MV-4-11 (cell line): ENCODE data around the gene CATSPER1.

Experiments
- DNase-seq: peaks from one replicate; lab custom pipeline; 2025; lab: John Stamatoyannopoulos, UW

The CATSPER1 gene

DNA sequence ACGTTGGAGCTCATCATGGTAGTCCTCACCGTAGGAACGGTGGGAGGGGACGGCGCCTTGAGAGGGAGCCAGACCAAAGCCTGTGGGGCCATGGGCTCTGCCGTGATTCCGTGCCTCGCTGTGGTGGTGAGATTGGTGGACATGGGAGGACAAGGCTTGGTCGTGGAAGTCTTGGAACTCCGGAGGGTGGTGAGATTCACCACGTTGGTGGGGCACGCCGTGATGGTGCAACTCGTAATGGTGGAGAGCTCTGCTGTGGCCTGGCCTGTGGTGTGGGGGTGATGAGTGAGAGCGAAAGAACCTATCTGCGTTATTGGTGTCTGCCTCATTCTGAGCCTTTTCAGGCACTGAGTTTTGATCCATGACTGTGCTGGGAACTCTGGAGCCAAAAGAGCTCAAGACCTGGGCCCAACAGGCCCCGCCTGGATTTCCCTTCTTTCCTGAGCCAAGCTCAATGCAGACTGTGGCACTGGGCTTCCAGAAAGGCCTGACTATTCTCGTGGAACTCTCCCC, at the start of gene CATSPER1:
CATSPER1 (minus strand) TSS at position 463 of the 513 bp plus-strand sequence; CDS start at position 363, 100 bp downstream.
- DNase-seq = no peak

GRCh38 chr11:66075273-66075672, 49.0 kb upstream of the CATSPER1 start:
- no peak for DNase-seq

DNA sequence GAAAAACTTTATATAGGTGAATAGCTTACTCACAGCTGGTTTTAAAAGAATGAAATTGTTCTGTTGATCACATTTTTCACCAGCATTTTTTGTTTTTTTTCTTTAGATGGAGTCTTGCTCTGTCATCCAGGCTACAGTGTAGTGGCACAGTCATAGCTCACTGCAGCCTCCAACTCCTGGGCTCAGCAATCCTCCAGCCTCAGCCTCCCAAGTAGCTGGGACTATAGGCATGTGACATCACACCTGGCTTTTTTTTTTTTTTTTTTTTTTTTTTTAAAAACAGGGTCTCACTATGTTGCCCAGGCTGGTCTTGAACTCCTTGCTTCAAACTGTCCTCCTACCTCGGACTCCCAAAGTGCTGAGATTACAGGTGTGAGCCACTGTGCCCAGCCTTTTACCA, 47.4 kb upstream of the CATSPER1 start:
- no peak for DNase-seq

GRCh38 chr11:66072518-66072917, 46.2 kb upstream of the CATSPER1 start:
- no peak for DNase-seq

- no peak for DNase-seq
Observed at GRCh38 chr11:66072081-66072480, 45.8 kb upstream of the CATSPER1 start.

DNA sequence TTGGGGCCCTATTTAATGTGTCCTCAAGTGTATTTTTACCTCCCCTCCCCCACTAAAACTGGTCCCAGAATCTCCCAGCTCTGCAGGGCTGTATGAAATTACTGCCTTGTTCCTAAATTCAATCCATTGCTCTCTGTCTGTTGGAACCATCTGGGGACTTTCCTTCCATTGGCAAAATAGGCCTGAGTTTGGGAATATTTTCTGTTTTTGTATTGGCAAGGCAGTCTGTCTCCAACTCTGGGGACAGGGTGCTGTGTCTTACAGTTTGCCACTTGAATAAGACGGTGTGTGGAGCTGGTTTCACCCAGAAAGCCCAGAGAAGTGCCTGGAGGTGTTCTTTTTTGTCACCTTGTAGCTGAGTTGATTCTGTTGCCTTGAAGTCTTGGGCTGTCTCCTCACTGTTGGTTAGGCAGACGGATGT, 45.1 kb upstream of the CATSPER1 start:
- no peak for DNase-seq

DNA sequence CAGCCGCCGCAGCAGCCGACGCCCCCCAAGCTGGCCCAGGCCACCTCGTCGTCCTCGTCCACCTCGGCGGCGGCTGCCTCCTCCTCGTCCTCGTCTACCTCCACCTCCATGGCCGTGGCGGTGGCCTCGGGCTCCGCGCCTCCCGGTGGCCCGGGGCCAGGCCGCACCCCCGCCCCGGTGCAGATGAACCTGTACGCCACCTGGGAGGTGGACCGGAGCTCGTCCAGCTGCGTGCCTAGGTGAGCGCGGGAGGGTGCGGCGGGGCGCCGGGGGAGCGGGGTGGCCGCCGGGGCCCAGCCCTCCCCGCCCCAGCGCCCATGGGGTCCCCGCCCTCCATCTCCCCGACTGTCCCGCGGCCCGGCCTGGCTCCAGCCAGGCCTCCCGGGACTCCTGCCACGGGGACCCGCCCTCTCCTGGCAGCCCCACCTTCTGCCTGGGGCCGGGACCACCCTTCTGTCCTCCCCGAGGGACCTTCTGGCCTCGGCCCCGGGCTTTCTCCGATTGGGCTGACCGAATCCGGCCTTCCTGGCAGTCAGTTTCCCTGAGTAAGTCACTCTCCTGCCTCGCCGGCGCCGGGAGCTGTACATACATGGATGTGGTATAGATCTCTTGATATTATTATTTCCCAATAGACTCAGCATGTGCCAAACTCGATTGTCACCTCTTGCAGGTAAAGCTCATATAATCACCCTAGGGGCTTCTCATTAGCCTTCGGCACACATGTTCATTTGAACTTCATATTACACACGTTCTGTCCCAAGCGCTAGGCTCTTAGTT, 44.5 kb upstream of the CATSPER1 start:
- DNase-seq = no peak

DNA sequence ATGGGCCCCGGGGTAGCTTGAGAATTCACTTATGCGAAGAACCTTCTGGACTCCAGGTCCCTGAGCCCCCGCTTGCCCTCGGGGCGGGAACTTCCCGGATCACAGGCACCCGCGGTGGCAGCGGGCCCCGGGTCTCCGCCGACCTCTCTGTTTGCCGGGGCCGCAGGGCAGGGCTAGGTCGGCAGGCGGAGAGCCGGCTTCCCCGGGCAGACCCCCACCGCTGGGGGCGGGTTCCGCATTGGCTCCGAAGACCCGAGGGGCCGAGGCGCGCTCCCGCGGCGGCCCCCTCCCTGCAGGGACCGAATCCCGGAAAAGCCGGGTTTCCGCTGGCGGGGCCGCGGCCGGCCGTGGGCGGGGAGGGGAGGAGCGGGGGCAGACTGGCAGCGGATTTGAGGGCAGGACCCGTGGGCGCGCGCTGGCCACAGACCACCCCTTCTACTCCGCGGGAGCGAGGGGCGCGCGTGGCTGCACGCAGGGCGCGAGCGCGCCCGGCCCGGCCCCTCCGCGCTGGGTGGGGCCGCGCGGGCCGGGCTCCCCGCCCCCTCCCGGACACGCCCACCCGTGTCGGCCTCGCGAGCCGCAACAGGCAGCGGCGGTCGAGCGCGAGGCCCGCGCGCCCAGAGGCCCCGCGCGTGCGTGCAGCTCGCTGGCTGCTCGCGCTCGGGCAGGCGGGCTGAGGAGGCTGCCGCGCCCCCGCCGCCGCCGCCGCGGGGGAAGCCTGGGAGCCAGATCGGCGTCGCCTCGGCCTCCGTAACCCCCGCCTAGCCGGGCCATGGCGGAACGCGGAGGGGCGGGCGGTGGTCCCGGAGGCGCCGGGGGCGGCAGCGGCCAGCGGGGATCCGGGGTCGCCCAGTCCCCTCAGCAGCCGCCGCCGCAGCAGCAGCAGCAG, 43.7 kb upstream of the CATSPER1 start, which contains the start of gene PACS1:
PACS1 (plus strand) TSS at position 558 of the 889 bp plus-strand sequence; CDS start at position 773, 215 bp downstream.
- DNase-seq = peak; percentile 33

GRCh38 chr11:66068923-66069714, 42.8 kb upstream of the CATSPER1 start:
- DNase-seq = peak; percentile 81

DNA sequence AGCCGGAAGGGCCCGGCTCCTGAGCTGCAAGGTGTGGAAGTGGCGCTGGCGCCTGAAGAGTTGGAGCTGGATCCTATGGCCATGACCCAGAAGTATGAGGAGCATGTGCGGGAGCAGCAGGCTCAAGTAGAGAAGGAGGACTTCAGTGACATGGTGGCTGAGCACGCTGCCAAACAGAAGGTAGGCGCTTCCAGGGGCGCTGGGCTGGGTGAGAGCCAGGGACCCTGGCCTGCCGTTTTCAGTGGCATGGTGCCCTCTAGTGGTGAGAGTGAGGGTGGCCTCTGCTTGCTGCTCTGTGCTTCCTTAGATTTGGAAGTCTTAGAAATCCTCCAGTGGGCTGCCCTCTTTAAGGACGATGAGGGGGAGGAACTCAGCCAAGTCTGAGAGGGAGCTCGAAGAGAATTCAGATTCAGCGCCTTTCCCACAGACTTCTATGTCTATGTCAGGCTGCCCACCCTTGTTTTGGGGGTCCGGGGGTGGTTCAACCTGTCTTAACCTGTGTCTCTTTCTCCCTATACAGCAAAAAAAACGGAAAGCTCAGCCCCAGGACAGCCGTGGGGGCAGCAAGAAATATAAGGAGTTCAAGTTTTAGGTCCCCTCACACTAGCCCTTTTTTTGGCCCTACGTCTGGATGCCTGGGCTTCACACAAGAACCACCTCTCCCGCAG, 42.0 kb upstream of the CATSPER1 start:
- peak; percentile 51 for DNase-seq

DNA sequence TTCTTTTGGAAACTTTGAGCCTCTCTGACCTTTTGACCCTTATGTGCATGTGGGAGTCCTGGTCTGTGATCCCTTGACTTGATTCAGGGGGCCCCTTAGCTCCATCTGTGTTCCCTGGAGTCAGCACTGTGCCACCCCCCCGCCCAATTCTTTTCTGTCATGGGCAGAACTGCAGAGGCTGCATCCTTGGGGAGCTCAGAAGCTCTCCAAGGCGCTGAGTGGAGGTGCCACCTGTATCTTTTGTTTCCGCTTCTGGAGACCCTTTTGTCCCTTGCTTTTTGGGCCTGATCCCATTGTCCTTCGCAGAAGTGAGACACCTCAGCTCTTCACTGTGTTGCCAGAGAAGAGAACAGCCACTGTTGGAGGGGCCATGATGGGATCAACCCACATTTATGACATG, 41.4 kb upstream of the CATSPER1 start:
- DNase-seq = no peak

- no peak for DNase-seq
Observed at GRCh38 chr11:66066751-66067150, 40.5 kb upstream of the CATSPER1 start.

- DNase-seq = no peak
Observed at GRCh38 chr11:66064571-66064970, 38.3 kb upstream of the CATSPER1 start.

- DNase-seq = no peak
Observed at GRCh38 chr11:66063900-66064299, 37.6 kb upstream of the CATSPER1 start.

DNA sequence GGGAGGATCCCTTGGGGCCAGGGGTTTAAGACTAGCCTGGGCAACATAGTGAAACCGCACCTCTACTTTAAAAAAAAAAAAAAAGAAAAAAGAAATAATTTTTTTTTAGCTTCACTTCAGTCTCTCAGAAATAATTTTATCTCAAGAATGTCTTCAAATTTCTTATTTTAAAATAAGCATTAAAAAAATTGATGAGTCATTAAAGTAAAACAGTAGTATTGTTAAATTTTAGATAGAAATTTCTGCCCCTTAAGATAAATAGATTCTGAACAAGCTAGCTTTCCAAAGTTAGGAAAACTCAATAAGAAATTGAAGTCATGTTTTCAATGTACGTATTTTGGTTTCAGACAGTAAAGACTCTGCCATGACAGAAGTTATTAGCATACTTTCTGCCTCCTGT, 36.1 kb upstream of the CATSPER1 start:
- DNase-seq = no peak

GRCh38 chr11:66061268-66061667, 35.0 kb upstream of the CATSPER1 start:
- no peak for DNase-seq

DNA sequence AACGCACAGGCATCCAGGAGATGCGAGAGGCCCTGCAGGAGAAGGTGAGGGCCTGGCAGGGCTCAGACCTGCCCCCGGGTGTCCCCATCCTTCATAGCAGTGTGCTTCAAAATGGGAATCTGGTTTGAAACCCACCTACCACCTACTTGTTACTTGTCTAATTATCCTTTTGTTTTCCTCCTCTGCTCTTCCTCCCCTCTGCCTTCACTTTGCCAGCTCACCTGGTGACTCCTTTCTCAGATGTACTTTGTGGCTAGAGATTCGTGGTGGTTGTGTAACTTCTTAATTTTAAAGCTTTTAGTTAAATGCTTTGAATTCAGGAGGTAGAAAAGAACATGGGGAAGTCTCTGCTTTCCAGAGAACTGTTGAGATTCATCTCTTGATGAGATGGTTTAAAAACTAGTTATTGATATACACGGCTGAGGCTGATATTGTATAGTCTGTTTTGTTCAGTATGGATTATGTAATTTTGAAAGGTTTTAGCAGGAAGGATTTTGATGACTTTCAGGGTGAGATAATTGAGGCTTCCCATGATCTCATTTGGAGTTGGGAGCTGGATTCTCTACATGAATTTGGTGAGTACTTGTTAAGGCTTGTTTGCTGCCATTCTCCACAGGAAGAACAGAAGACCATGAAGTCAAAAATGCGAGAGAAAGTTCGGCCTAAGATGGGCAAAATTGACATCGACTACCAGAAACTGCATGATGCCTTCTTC, 33.8 kb upstream of the CATSPER1 start:
- DNase-seq = no peak

- no peak for DNase-seq
Observed at GRCh38 chr11:66056501-66056900, 30.2 kb upstream of the CATSPER1 start.

GRCh38 chr11:66055021-66055420, 28.7 kb upstream of the CATSPER1 start:
- DNase-seq = no peak

DNA sequence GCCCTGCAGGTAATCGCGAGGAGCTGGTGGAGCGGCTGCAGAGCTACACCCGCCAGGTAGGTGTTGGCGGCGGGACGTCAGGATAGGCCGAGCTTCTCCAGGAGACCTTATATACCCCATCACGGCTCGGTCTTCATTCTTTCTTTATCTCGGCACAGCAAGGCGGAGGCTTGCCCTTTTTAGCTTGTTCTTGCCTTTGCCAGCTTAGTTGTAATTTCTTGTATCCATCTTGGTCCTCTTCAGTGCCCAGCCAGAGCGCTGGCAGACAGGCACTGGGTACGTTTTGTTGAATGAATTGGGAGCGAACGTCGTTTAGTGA, 26.3 kb upstream of the CATSPER1 start:
- no peak for DNase-seq
